ENCODE measurements around the gene SAMD5. TPM values are rescaled to one million over a fixed set of nuclear protein-coding genes. Genes with fewer than 3 reads are reported as not detected.
"Not testable (repeated sequence)": the region's sequence is repeated elsewhere in the genome, so short reads cannot be mapped to it uniquely, and the experiment has no call there.

Gene SAMD5
- total RNA-seq, 1 donor from 2014 or later: 0.39 TPM

- no peak for DNase-seq (ENCODE audit: low spot score)
Observed at GRCh38 chr6:147528511-147529145, 20.1 kb downstream of the SAMD5 start.

GRCh38 chr6:147530132-147531060 lies 21.9 kb downstream of the SAMD5 start:
- no peak for DNase-seq (ENCODE audit: low spot score)

- DNase-seq (ENCODE audit: low spot score): no peak
Observed at GRCh38 chr6:147531321-147531720, 22.8 kb downstream of the SAMD5 start.

GRCh38 chr6:147534116-147534860 lies 25.8 kb downstream of the SAMD5 start:
- DNase-seq (ENCODE audit: low spot score): no peak

GRCh38 chr6:147538821-147539220 lies 30.3 kb downstream of the SAMD5 start:
- no peak for DNase-seq (ENCODE audit: low spot score)

GRCh38 chr6:147540075-147540474 lies 31.6 kb downstream of the SAMD5 start:
- no peak for DNase-seq (ENCODE audit: low spot score)

- DNase-seq (ENCODE audit: low spot score): not testable (repeated sequence)
Observed at GRCh38 chr6:147542436-147542835, 33.9 kb downstream of the SAMD5 start.

GRCh38 chr6:147544420-147544819 lies 35.9 kb downstream of the SAMD5 start:
- no peak for DNase-seq (ENCODE audit: low spot score)

GRCh38 chr6:147546501-147547368 lies 38.2 kb downstream of the SAMD5 start:
- DNase-seq (ENCODE audit: low spot score): no peak

GRCh38 chr6:147547369-147547902 lies 38.9 kb downstream of the SAMD5 start:
- no peak for DNase-seq (ENCODE audit: low spot score)

GRCh38 chr6:147548921-147549475 lies 40.5 kb downstream of the SAMD5 start:
- no peak for DNase-seq (ENCODE audit: low spot score)

GRCh38 chr6:147549531-147549930 lies 41.0 kb downstream of the SAMD5 start:
- no peak for DNase-seq (ENCODE audit: low spot score)

- no peak for DNase-seq (ENCODE audit: low spot score)
Observed at GRCh38 chr6:147551976-147552375, 43.5 kb downstream of the SAMD5 start.

- no peak for DNase-seq (ENCODE audit: low spot score)
Observed at GRCh38 chr6:147553099-147553498, 44.6 kb downstream of the SAMD5 start.

- DNase-seq (ENCODE audit: low spot score): no peak
Observed at GRCh38 chr6:147554281-147554680, 45.8 kb downstream of the SAMD5 start.

GRCh38 chr6:147559006-147559405 lies 50.5 kb downstream of the SAMD5 start:
- no peak for DNase-seq (ENCODE audit: low spot score)

- no peak for DNase-seq (ENCODE audit: low spot score)
Observed at GRCh38 chr6:147560670-147561069, 52.2 kb downstream of the SAMD5 start.

GRCh38 chr6:147561726-147562125 lies 53.2 kb downstream of the SAMD5 start:
- no peak for DNase-seq (ENCODE audit: low spot score)

GRCh38 chr6:147563472-147563871 lies 55.0 kb downstream of the SAMD5 start:
- no peak for DNase-seq (ENCODE audit: low spot score)

- no peak for DNase-seq (ENCODE audit: low spot score)
Observed at GRCh38 chr6:147564556-147564955, 56.1 kb downstream of the SAMD5 start.

All from mesenteric fat pad (tissue), 1 donor.